GM19324 (cell line): ENCODE measurements around the gene NTM.

Experiments
- ATAC-seq: cut with Tn5 transposase; IDR thresholded peaks from one replicate; pipeline ENCODE4 v1.9.1; 2021; ENCODE audit warnings: mild to moderate bottlenecking, moderate library complexity; ENCODE audit not compliant: unreplicated experiment, low FRiP score

The NTM gene

DNA sequence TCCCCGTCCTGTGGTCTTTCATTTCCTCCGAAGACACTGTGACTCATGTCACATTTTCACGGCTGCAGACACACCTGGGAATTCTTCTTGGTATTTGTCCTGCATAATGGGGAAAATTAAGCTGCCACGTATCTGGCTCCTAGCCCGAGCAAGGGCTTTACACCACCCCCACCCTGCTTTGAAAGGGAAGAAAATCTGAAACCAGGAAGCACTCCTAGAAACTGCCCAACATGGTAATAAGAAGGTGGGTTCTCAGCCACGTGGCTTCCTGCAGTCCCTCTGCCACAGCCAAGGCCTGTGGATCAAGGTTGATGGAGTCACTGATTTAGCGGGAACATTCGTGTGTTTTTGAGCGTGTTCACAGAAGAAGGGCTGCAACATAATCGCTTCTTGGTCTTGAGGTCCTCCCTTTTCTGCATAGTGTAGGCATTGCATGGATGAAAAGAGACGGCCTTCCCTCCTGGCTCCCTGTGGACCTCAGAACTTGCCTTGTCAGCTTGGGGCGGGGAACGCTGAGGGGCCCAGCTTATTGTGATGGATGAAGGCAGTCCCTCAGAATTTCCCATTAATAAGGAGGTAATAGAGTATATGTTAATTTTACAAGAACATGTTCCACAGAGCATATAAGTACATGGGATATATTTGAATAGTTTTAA is 292.0 kb downstream of the NTM start:
- no peak for ATAC-seq

- no peak for ATAC-seq
Measured at GRCh38 chr11:131662993-131663392, 292.6 kb downstream of the NTM start.

DNA sequence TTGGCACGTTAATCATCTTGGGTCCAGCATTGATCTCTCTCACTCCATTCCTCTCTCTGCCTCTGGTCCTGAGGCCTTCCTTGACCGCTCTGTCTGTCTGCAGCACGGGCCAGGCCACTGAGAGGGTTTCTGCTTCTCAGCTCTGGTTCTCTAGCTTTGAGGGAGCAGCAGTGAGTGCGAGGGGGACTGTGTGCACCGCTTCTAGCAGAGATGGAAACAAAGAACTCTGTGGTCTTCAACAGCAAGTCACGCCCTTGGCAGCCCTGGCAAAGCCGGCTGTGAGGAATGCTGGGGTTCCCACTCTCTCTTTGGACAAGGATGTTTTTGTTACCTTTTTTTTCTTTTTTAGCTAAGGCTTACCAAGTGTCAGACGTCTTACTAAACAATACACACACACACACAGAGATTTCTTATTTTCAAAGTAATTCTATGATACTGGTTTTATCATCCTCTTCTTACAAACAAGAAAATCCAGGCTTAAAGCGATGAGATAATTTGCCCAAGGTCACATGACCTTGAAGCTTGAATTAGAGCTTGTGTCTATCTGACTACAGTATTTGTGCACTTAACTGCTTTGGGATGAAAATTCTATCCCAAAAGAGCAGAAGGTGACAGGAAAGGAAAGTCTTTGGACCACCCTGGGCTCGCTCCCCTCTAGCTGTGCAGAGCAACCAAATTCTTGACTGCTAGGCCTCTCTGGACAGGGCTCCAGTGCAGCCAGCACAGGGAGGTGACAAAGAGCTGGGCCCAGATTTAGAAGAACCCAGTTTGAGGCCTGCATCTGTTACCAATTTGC is 293.2 kb downstream of the NTM start:
- no peak for ATAC-seq

- no peak for ATAC-seq
Measured at GRCh38 chr11:131664293-131664692, 293.9 kb downstream of the NTM start.

DNA sequence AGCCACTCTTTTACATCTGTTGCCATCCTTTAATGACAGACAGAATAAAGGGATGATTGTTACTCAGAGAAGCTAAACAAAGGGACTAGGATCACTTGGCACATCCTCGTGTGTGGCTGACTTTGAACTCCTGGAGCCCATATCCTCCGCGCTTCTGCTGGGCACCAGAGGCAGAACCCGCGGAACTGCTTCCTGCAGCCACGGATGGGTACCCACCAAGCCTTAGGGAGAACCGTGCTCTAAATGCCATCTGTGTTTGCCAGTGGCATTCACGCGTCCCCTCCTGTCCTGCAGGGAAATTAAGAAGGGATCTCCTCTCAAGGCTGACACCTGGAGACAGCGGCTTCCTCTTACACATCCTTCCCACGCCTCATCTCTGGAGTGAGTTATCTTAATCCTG is 294.4 kb downstream of the NTM start:
- ATAC-seq = no peak

DNA sequence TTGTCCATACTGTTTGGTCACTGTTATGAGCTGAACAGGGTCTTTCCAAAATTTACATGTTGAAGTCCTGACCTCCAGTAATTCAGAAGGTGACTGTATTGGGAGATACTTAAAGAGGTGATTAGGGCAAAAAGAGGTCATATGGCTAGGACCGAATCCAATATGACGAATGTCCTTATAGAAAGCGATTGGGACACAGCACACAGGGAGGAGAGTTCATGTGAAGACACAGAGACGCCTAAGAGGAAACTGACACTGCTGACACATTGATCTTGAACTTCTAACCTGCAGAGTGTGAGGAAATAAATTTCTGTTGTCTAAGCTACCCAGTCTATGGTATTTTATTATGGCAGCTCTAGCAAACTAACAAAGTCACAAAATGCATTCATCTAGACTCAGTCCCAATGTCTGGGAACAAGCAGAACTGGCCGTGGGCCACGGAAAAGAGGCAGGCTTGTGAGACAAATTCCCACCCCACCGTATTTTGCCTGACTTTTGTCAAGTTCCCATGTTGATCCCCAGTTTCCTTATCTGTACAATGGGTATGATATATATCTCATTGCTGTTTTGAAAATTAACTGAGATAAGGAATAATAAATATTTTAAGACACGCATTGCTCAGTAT is 295.0 kb downstream of the NTM start:
- ATAC-seq = no peak

- ATAC-seq = no peak
Measured at GRCh38 chr11:131666006-131666405, 295.6 kb downstream of the NTM start.

DNA sequence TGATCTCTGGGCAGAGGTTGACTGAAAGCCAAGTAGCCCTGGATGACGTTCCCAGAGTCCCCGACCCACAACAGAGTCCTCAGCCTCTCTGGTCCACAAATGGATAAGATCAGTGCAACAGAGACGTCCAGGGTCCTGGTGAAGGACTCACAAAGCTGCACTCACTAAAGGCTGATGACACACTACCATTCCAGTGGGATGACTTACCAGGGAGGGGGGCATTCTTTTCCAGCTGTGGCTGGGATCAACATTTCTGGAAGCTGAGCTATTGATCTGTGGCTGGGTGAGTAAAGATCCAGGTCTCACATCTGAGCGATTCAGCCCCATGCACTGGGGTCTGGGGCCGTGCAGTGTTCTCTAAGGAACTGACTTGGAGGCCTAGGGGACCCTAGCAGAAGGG is 296.2 kb downstream of the NTM start:
- no peak for ATAC-seq

GRCh38 chr11:131667566-131667965 is 297.2 kb downstream of the NTM start:
- no peak for ATAC-seq

DNA sequence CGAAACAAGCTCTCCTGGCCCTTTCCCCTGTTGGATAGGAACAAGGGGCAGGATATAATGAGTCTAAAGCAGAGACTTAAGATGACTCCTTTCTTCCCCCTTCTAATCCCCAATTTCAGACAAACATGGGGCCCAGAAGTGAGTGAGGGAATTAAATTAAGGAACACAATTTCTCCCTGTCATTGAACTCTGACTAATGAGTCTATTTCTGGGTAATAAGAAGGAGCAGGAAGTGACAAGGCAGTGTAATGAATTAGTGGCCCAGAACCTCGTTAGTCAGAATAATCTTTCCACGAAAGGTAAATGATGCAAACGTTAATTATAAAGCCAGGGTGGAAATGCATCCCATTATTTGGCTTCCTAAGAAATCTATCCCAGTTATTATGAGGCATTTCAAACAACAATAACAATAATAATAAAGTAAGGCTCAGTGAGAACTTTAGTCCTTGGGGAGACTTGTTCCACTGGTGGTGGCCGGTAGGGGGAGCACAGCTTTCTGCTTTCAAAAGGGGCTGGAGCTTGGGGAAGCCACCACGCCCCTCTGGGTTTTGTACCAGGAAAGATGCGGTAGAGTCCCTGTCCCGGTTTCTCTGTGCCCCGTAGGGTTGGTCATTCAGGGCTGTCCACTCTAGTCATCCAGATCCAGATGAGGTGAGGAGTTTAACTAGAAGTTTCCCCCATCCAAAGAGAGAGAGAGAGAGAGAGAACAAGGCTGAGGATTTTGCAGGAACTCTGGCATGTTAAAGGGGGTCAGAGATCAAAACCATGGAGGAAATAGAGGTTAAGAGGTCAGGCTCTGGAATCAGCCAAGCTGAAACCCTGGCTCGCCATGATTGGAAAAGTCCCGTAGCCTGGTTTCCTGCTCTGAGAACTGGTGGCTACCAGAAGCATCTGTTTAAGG is 298.3 kb downstream of the NTM start:
- ATAC-seq = peak; percentile 57

GRCh38 chr11:131669401-131669780 is 299.0 kb downstream of the NTM start:
- ATAC-seq = no peak

DNA sequence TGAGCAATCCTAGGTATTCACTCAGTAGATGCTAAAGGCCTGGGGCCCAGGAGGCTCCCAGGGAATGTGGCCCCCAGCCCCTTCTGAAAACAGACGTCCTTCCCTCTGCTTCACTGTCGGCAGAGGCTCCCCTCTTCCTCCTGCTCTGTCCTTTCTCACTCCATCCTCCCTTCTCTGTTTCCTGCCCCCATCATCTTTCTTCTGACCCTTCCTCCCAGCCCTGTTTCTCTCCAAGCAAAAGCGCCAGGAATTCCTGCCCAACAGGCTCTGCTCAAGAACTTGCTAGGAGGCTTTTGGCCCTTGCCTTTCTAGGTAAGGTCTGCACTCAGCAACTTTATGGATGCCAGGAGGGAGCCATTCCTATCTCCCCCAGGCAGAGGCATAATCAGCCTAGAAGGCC is 300.5 kb downstream of the NTM start:
- no peak for ATAC-seq

GRCh38 chr11:131671320-131671719 is 300.9 kb downstream of the NTM start:
- no peak for ATAC-seq

- no peak for ATAC-seq
Measured at GRCh38 chr11:131671734-131672133, 301.3 kb downstream of the NTM start.

GRCh38 chr11:131672191-131672590 is 301.8 kb downstream of the NTM start:
- no peak for ATAC-seq

- peak; percentile 63 for ATAC-seq
Measured at GRCh38 chr11:131674051-131674755, 303.8 kb downstream of the NTM start.

- ATAC-seq = no peak
Measured at GRCh38 chr11:131675121-131675888, 304.9 kb downstream of the NTM start.

DNA sequence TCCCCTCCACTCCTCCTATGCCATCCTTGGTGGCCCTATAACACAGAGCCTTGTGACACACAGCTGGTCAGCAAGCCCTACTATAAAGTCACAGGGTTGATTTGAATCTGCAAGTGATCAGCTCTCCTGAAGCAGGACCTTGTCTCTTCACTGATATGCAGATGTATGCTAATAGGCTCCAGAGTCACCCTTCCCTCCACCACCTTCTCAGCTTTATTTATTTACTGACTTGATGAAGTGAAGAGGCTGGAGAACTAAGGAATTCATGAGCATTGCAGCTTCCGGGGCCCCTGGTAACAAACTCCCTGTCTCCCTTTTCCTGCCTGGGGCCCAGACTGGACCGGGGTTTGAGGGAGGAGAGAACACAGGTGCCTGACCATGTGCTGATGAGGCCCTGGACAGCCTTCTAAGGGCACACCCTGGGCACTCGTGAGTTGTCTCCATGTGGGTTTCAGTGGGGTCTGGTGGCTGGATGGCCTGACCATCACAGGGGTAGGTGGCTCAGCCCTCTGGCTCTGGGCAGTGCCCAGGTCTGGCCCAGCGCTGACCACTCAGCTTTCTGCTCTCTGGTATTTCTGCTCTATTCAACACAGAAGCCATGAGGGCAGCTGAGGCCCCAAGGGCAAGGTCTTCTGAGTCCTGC is 307.5 kb downstream of the NTM start:
- no peak for ATAC-seq
